K562 (cell line): ENCODE data around the gene ALS2. TPM values are rescaled to one million over a fixed set of nuclear protein-coding genes. Genes with fewer than 3 reads are reported as not detected.

Experiments used
- ATAC-seq: fragments of 200-7000 bp; cut with Tn5 transposase; 3 replicates; pipeline ENCODE4 v1.9.1; 2020; ENCODE audit warnings: moderate library complexity
- BruUV-seq: library from RNA; stranded (reverse); fragments of 400-500 nt; replicated peaks from 2 replicates; lab custom pipeline; 2021; lab: Mats Ljungman, UMichigan
- CTCF ChIA-PET: fragments of 300-600 bp; formaldehyde crosslinking; extraction: SDS; loops from one replicate; lab custom pipeline; 2021; ENCODE audit warnings: low intra/inter-chr PET ratio; lab: Yijun Ruan, JAX
- POLR2A ChIA-PET: fragments of 300-600, 350-650 bp; sonication (Branson Sonifier 250); formaldehyde crosslinking; extraction: SDS; loops from one replicate; lab custom pipeline; 2021; ENCODE audit warnings: antibody characterized with exemption, inconsistent platforms; lab: Yijun Ruan, JAX
- DNase-seq, 4 experiments: peaks; one replicate each; pipeline versions ENCODE4 v3.0.0 to v3.0.0-alpha.2; 2011 to 2018; ENCODE audit warnings: low spot score in 3 of 4, mixed read lengths in 3 of 4; ENCODE audit errors: extremely low read depth in 1 of 4
- FAIRE-seq: peaks from 2 replicates; lab custom pipeline; 2011; peaks lifted over from hg19 to GRCh38; lab: Jason Lieb, UNC
- H2AFZ ChIP-seq: 2 replicates; pipeline ENCODE4 v1.6.0; 2011; ENCODE audit warnings: low read depth, low read length, control low read depth, inconsistent platforms
- H3K27ac ChIP-seq: fragments of 200-600 bp; 3 replicates; pipeline ENCODE4 v1.8.0; 2011; ENCODE audit warnings: low read depth, mild to moderate bottlenecking, control low read depth, inconsistent platforms, low read length, moderate library complexity, mixed read lengths; ENCODE audit errors: extremely low read depth
- H3K27me3 ChIP-seq, 2 experiments: fragments of 300-600 bp in 1 of 2; 2 replicates in 1 of 2; 3 replicates in 1 of 2; pipeline versions ENCODE4 v1.6.0 to v1.8.0; 2011; ENCODE audit warnings: inconsistent platforms in 2 of 2, low read length in 2 of 2, mild to moderate bottlenecking in 1 of 2, mixed read lengths in 1 of 2, moderate library complexity in 1 of 2; ENCODE audit not compliant: control insufficient read depth in 2 of 2, insufficient read depth in 2 of 2
- H3K36me3 ChIP-seq: fragments of 300-600 bp; 3 replicates; pipeline ENCODE4 v1.8.0; 2011; ENCODE audit warnings: mild to moderate bottlenecking, low read length, inconsistent platforms; ENCODE audit not compliant: control insufficient read depth, insufficient read depth
- H3K4me1 ChIP-seq, 2 experiments: fragments of 200-600 bp in 1 of 2; replicated peaks in 1 of 2; 2 replicates in 1 of 2; 3 replicates in 1 of 2; pipeline versions ENCODE4 v1.5.1 to v1.8.0; 2011; ENCODE audit warnings: inconsistent platforms in 2 of 2, low read length in 2 of 2, mild to moderate bottlenecking in 1 of 2, mixed read lengths in 1 of 2, moderate library complexity in 1 of 2; ENCODE audit not compliant: control insufficient read depth in 2 of 2, insufficient read depth in 2 of 2
- H3K4me2 ChIP-seq: 2 replicates; pipeline ENCODE4 v1.6.1; 2011; ENCODE audit warnings: low read length, control low read depth, inconsistent platforms, mixed read lengths; ENCODE audit not compliant: insufficient read depth
- H3K4me3 ChIP-seq: fragments of 200-600 bp; sonication (generic), shearing (Covaris generic); 2 replicates; pipeline ENCODE4 v1.5.1; 2016; ENCODE audit warnings: control low read depth, inconsistent platforms
- H3K79me2 ChIP-seq: fragments of 200-600 bp; 3 replicates; pipeline ENCODE4 v1.8.0; 2011; ENCODE audit warnings: low read length, inconsistent platforms; ENCODE audit not compliant: control insufficient read depth, insufficient read depth
- H3K9ac ChIP-seq, 2 experiments: 2 replicates each; pipeline versions ENCODE4 v1.6.0 to v1.6.1; 2011; ENCODE audit warnings: low read depth in 2 of 2, low read length in 2 of 2, control low read depth in 1 of 2, inconsistent platforms in 1 of 2, mild to moderate bottlenecking in 1 of 2, mixed read lengths in 1 of 2; ENCODE audit not compliant: insufficient read depth in 1 of 2
- H3K9me1 ChIP-seq: one replicate; pipeline ENCODE4 v1.6.0; 2011; ENCODE audit warnings: inconsistent platforms, mild to moderate bottlenecking, low read length, moderate library complexity; ENCODE audit not compliant: control insufficient read depth, insufficient read depth
- H3K9me3 ChIP-seq: replicated peaks from 2 replicates; pipeline ENCODE4 v1.5.1; 2011; ENCODE audit warnings: low read depth, low read length, inconsistent platforms; ENCODE audit not compliant: control insufficient read depth, insufficient read depth
- H4K20me1 ChIP-seq: replicated peaks from 2 replicates; pipeline ENCODE4 v1.6.1; 2011; ENCODE audit warnings: low read length, inconsistent platforms, mixed read lengths; ENCODE audit not compliant: control insufficient read depth, insufficient read depth
- ASH1L ChIP-seq: fragments of 450-650 bp; IDR thresholded peaks from 2 replicates; pipeline ENCODE4 v1.6.1; 2018; ENCODE audit warnings: borderline replicate concordance, mild to moderate bottlenecking, low read depth; ENCODE audit not compliant: partially characterized antibody
- BRCA1 ChIP-seq, 2 experiments: fragments of 450-650 bp in 1 of 2; sonication (generic) in 1 of 2; formaldehyde crosslinking in 1 of 2; IDR thresholded peaks; 2 replicates each; pipeline versions ENCODE4 v1.5.0 to v1.6.1; 2017 to 2020; ENCODE audit warnings: mild to moderate bottlenecking in 1 of 2, missing genetic modification reagents in 1 of 2
- CBX8 ChIP-seq: fragments of 200-600 bp; sonication (generic); IDR thresholded peaks from 2 replicates; pipeline ENCODE4 v1.6.1; 2012; ENCODE audit warnings: borderline replicate concordance, mixed run types, low read depth, mild to moderate bottlenecking, moderate library complexity, mixed read lengths, low read length, control low read depth, inconsistent platforms; ENCODE audit not compliant: poor library complexity, severe bottlenecking; ENCODE audit errors: extremely low read depth
- LARP7 ChIP-seq: fragments of 450-650 bp; IDR thresholded peaks from 2 replicates; pipeline ENCODE4 v1.6.1; 2016
- MAFK ChIP-seq: IDR thresholded peaks from 2 replicates; pipeline ENCODE4 v1.6.1; 2011; ENCODE audit warnings: low read length, improper control_type of control experiment
- NCOR1 ChIP-seq: fragments of 450-650 bp; IDR thresholded peaks from 2 replicates; pipeline ENCODE4 v1.6.1; 2016; ENCODE audit warnings: mild to moderate bottlenecking, moderate library complexity
- POLR2AphosphoS5 ChIP-seq: IDR thresholded peaks from 2 replicates; pipeline ENCODE4 v1.6.1; 2011; ENCODE audit warnings: mild to moderate bottlenecking, low read depth, low read length, moderate library complexity; ENCODE audit not compliant: control insufficient read depth, insufficient read depth
- RCOR1 ChIP-seq, 2 experiments: IDR thresholded peaks; 2 replicates each; pipeline ENCODE4 v1.6.1; 2012; ENCODE audit warnings: low read depth in 2 of 2, low read length in 2 of 2, borderline replicate concordance in 1 of 2, improper control_type of control experiment in 1 of 2
- SP2 ChIP-seq: IDR thresholded peaks from 2 replicates; pipeline ENCODE4 v1.6.1; 2011; ENCODE audit warnings: mild to moderate bottlenecking, low read depth, low read length, moderate library complexity; ENCODE audit not compliant: poor library complexity, severe bottlenecking; ENCODE audit errors: extremely low read depth
- U2AF2 ChIP-seq: fragments of 200-400 bp; formaldehyde crosslinking; optimal IDR thresholded peaks from 2 replicates; pipeline ENCODE3; 2017; ENCODE audit warnings: low read depth, mild to moderate bottlenecking, low read length
- ZFP1 ChIP-seq: fragments of 450-650 bp; formaldehyde crosslinking; IDR thresholded peaks from 2 replicates; pipeline ENCODE4 v1.4.0; 2020; ENCODE audit warnings: mild to moderate bottlenecking, mixed read lengths
- ZNF146 ChIP-seq: IDR thresholded peaks from one replicate; pipeline ENCODE4 v1.6.1; 2018; ENCODE audit warnings: missing compliant biosample characterization; ENCODE audit not compliant: unreplicated experiment
- ZNF57 ChIP-seq: fragments of 450-650 bp; formaldehyde crosslinking; IDR thresholded peaks from 2 replicates; pipeline ENCODE4 v1.4.0; 2020; ENCODE audit warnings: mild to moderate bottlenecking, moderate library complexity
- WGBS: fragments of 100-300 bp; shearing (Covaris generic); methylation state at CpG from one replicate; pipeline ENCODE4 v1.1.6; 2016; ENCODE audit warnings: low coverage, mixed read lengths; ENCODE audit not compliant: insufficient coverage; ENCODE audit errors: missing lambda C conversion rate; 5-methylcytosine and 5-hydroxymethylcytosine counted together
- in situ Hi-C: fragments of 300-500 bp; cut with MboI; formaldehyde crosslinking; loops from 4 replicates; pipeline ENCODE4 v1.15.0; 2018; ENCODE audit warnings: inconsistent platforms, mixed read lengths
- intact Hi-C: fragments of 100-400 bp; cut with micrococcal nuclease; formaldehyde crosslinking; loops from 2 replicates; pipeline ENCODE4 v1.14.2; 2022
- polyA plus RNA-seq, 8 experiments: library from polyadenylated mRNA; depleted of rRNA in 4 of 8; stranded (reverse) in 5 of 8; unstranded in 3 of 8; fragments of >200 nt; fragmentation: Nextera tagmentation in 2 of 8; fragmentation: Illumina TruSeq in 1 of 8; extraction: Ambion mirVana in 2 of 8; extraction: Trizol in 1 of 8; gene quantifications; 2 replicates each; pipeline versions ENCODE4 v1.2.1 to v1.2.3, GENCODE V29; 2011 to 2014; ENCODE audit warnings: inconsistent platforms in 1 of 8, missing spikeins in 1 of 8
- total RNA-seq, 7 experiments: library from RNA; depleted of rRNA in 6 of 7; stranded (reverse); fragments of >200 nt in 6 of 7; fragmentation: Illumina TruSeq in 2 of 7; extraction: Trizol in 2 of 7; gene quantifications; 2 replicates each; pipeline versions ENCODE4 v1.2.1 to v1.2.3, GENCODE V29; 2011 to 2021; ENCODE audit warnings: low replicate concordance in 1 of 7

The ALS2 gene
- total and polyA plus RNA-seq, 9 of the 15 experiments (the other 6 are each of a cell fraction or from before 2014, with no cell fraction given): 5.2 to 17.7 (median 11.6) TPM

- TF ChIP-seq SP2 (no peak), MAFK (no peak), LARP7 (no peak), ZNF146 (CRISPR knock-in tag) (no peak), U2AF2 (no peak), CBX8 (no peak), POLR2AphosphoS5 (no peak), NCOR1 (no peak), RCOR1 (IDR thresholded peaks at IDR 0.05; ENCODE audit: borderline replicate concordance in 1 of 2, low read depth in 2 of 2, low read length in 2 of 2) (no peak), ZFP1 (no peak), ZNF57 (no peak)
Observed at GRCh38 chr2:201656740-201657139, 124.0 kb downstream of the ALS2 start (continued).

DNA sequence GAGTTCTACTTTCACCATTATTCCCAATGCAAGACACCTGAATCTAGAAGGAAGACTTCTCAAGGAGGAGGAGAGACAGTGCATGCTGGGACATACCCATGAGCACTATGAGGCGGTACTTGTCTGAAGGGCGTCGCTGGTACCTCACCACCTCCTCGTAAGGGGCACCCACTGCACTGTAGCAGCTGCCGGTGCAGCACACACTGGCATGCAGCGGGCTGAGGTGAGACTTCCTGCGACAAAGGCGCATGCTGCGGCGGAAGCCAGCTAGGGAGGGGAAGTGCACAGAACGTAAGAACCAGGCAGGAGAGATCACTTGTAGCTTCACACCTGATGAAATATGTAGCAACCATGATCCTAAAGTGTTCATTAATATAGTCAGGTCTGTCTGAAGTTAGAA is 124.6 kb downstream of the ALS2 start:
- Histone ChIP-seq H3K79me2 (no peaks in the 10 kb centered on the region), H3K4me2 (peak overlapping the region; percentile 25), H3K27ac (no peak overlapping the region), H4K20me1 (no peaks in the 10 kb centered on the region), H3K9ac (no peak overlapping the region), H3K27me3 (peaks cover 0 to 10% of the 10 kb centered on the region in 2 experiments; a peak in 3 of 5 replicates), H3K4me1 (no peaks in the 10 kb centered on the region), H2AFZ (no peak overlapping the region), H3K36me3 (no peaks in the 10 kb centered on the region), H3K4me3 (no peak overlapping the region), H3K9me1 (no peaks in the 10 kb centered on the region), H3K9me3 (no peaks in the 10 kb centered on the region)
- ChIA-PET CTCF (no interaction called here), POLR2A (interaction anchor here (0.5 to 1.4 kb wide), 2 partner anchors 9 to 256 kb away, joined by 3 to 8 read pairs; no protein-coding TSS in a partner anchor)
- ATAC-seq: no peak
- no peak for DNase-seq
- intact Hi-C loops: no loop called here
- no peak for FAIRE-seq
- TF ChIP-seq BRCA1 (IDR thresholded peaks at IDR 0.05) (no peak), BRCA1 (CRISPR knock-in tag; IDR thresholded peaks at IDR 0.05) (no peak), ASH1L (no peak)
- WGBS: 13% methylated on average over 7 of the region's 11 CpGs
- no TSS peak for BruUV-seq
- in situ Hi-C loops: no loop called here
